Activated naive CD8-positive, alpha-beta T cell treated with anti-CD3 and anti-CD28 coated beads for 36 hours (primary cell): ENCODE data around the gene DDX10. TPM values are rescaled to one million over a fixed set of nuclear protein-coding genes. Genes with fewer than 3 reads are reported as not detected.

Experiments
- DNase-seq: peaks from one replicate; pipeline ENCODE4 v3.0.0; 2021
- H3K27ac Mint-ChIP-seq: one replicate; pipeline ENCODE4 v1.8.0; 2022; ENCODE audit warnings: mild to moderate bottlenecking, moderate library complexity, mixed read lengths
- H3K27me3 Mint-ChIP-seq: one replicate; pipeline ENCODE4 v1.8.0; 2022; ENCODE audit warnings: mild to moderate bottlenecking, mixed read lengths
- H3K36me3 Mint-ChIP-seq: one replicate; pipeline ENCODE4 v1.8.0; 2021; ENCODE audit warnings: mild to moderate bottlenecking, mixed read lengths
- H3K4me1 Mint-ChIP-seq: one replicate; pipeline ENCODE4 v1.8.0; 2021; ENCODE audit warnings: mixed read lengths
- H3K4me3 Mint-ChIP-seq: one replicate; pipeline ENCODE4 v1.8.0; 2022; ENCODE audit warnings: mild to moderate bottlenecking, moderate library complexity, mixed read lengths
- H3K9me3 Mint-ChIP-seq: one replicate; pipeline ENCODE4 v1.8.0; 2022; ENCODE audit warnings: mixed read lengths
- total RNA-seq, 2 experiments: library from RNA; stranded (reverse); gene quantifications; one replicate each; pipeline ENCODE4 v1.2.3, GENCODE V29; 2021

The DDX10 gene
- total RNA-seq, 2 experiments from 2014 or later, result 55.7 to 56.0 TPM

DNA sequence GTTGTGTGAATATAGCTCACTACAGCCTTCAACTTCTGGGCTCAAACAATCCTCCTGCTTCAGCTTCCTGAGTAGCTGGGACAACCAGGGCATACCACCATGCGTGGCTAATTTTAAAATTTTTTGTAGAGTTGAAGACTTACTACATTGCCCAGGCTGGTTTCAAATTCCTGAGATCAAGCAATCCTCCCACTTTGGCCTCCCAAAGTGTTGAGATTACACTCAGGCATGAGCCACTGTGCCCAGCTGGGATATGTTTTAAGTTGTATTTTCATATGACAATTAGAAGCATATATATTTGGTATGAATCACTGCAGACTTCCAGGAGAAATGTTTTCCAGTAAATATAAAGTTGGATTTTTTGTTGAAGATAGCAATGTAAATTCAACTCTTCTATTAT, 15.4 kb downstream of the DDX10 start:
- no peak for DNase-seq
- Mint-ChIP-seq H3K4me3 (no peak overlapping the region), H3K27ac (no peak overlapping the region), H3K4me1 (peaks cover 10% of the 10 kb centered on the region), H3K36me3 (peaks cover 38% of the 10 kb centered on the region), H3K27me3 (no peaks in the 10 kb centered on the region), H3K9me3 (no peaks in the 10 kb centered on the region)

GRCh38 chr11:108685419-108686130, 20.7 kb downstream of the DDX10 start:
- Mint-ChIP-seq H3K4me1 (peaks cover 10% of the 10 kb centered on the region), H3K27ac (no peak overlapping the region), H3K9me3 (no peaks in the 10 kb centered on the region), H3K36me3 (peaks cover 46% of the 10 kb centered on the region), H3K4me3 (no peak overlapping the region), H3K27me3 (no peaks in the 10 kb centered on the region)
- no peak for DNase-seq

DNA sequence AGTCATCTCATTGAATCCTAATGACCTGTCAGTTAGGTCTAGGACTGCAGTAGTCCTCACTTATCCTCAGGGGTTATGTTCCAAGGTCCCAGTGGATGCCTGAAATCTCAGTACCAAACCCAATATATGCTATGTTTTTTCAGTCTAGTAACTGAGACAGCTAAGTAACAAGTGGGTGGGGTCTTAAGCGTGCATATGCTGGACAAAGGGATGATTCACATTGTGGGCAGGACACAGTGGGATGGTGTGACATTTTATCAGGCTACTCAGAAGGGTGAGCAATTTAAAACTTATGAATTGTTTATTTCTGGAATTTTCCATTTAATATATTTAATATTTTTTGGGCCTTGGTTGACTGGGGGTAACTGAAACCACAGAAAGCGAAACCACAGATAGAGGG, 29.0 kb downstream of the DDX10 start:
- Mint-ChIP-seq H3K4me3 (no peak overlapping the region), H3K27me3 (no peaks in the 10 kb centered on the region), H3K9me3 (no peaks in the 10 kb centered on the region), H3K4me1 (peaks cover 5% of the 10 kb centered on the region), H3K27ac (no peak overlapping the region), H3K36me3 (peaks cover 21% of the 10 kb centered on the region)
- DNase-seq, result no peak

DNA sequence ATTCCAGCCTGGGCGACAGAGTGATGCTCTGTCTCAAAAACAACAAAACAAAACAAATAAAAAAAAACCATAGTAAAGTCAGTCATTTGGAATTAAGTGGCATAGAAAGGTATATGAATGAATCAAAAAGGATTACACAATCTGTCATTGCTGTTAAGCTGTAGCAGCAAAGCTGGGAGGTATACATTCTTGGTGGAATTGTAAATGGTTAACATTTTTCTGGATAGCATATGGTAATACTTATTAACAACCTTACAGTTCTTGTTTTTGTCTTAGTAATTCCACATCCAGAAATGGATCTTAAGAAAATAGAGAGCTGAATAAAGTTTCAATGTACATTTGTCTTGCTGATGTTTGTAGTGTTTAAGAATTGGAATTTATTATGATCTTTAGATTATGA, 30.0 kb downstream of the DDX10 start:
- DNase-seq, result no peak
- no peak overlapping the region for H3K27ac Mint-ChIP-seq
- H3K9me3 Mint-ChIP-seq, result no peaks in the 10 kb centered on the region
- no peaks in the 10 kb centered on the region for H3K27me3 Mint-ChIP-seq
- peaks cover 5% of the 10 kb centered on the region for H3K4me1 Mint-ChIP-seq
- peaks cover 17% of the 10 kb centered on the region for H3K36me3 Mint-ChIP-seq
- H3K4me3 Mint-ChIP-seq, result no peak overlapping the region

DNA sequence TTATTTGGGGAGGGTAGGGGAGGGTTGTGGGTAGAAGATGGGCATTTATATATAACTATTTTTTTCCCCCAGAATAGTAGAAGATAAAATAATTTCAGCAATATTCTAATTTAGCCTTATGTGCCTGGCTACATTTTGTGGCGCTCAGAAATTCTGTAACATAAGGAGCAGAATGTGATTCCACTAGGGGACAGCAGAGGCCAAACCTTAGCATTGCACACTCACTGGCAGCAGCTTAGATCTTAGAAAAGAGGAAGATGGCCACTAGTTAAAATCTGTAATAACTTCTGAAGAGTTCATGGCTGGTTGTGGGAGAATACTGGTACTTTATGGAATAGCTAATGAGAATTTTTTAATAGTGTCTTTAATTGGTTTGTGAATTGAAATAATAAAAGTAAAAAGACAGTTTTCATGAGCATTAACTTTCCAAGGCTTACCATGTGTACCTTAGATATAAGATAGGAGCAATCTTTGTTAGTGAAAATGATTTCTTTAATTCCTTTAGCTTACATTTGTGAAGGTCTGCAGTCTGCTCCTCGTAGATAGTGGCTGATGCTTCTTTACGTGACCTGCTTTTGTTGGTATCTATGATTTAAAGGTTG, 33.1 kb downstream of the DDX10 start:
- DNase-seq, result peak; percentile 29
- Mint-ChIP-seq H3K9me3 (no peaks in the 10 kb centered on the region), H3K4me1 (peaks cover 5% of the 10 kb centered on the region), H3K4me3 (no peak overlapping the region), H3K27me3 (no peaks in the 10 kb centered on the region), H3K27ac (no peak overlapping the region), H3K36me3 (peaks cover 27% of the 10 kb centered on the region)

GRCh38 chr11:108698844-108699642, 34.2 kb downstream of the DDX10 start:
- no peak overlapping the region for H3K4me3 Mint-ChIP-seq
- no peaks in the 10 kb centered on the region for H3K9me3 Mint-ChIP-seq
- H3K36me3 Mint-ChIP-seq, result peaks cover 31% of the 10 kb centered on the region
- DNase-seq, result no peak
- no peaks in the 10 kb centered on the region for H3K27me3 Mint-ChIP-seq
- H3K27ac Mint-ChIP-seq, result peak overlapping the region; percentile 25
- peaks cover 2% of the 10 kb centered on the region for H3K4me1 Mint-ChIP-seq

DNA sequence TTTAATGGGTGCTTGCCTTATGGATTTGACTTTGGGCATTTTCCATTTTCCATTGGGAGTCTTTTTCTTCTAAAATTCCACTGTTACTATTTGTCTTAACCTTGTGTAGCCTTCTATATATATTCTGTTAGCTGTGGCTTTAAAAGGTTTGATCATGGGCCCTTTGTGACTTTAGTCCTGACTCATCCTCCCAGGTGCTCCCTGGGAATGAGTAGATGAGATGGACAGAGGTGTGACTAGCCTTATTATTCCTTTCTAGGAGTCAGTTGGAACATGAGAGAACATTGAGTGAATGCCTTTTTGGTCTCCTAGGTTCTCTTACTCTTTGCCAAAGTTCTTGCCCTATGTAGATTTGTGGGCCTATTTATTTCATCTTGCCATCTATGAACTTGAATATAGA, 39.0 kb downstream of the DDX10 start:
- H3K36me3 Mint-ChIP-seq, result peaks cover 67% of the 10 kb centered on the region
- H3K4me3 Mint-ChIP-seq, result no peak overlapping the region
- no peak for DNase-seq
- no peak overlapping the region for H3K27ac Mint-ChIP-seq
- H3K27me3 Mint-ChIP-seq, result no peaks in the 10 kb centered on the region
- peaks cover 2% of the 10 kb centered on the region for H3K4me1 Mint-ChIP-seq
- H3K9me3 Mint-ChIP-seq, result peaks cover 10% of the 10 kb centered on the region

- Mint-ChIP-seq H3K4me1 (peaks cover 4% of the 10 kb centered on the region), H3K36me3 (peaks cover 75% of the 10 kb centered on the region), H3K27me3 (no peaks in the 10 kb centered on the region)
These were observed 40.2 kb downstream of the DDX10 start for GRCh38 chr11:108705061-108705460.

DNA sequence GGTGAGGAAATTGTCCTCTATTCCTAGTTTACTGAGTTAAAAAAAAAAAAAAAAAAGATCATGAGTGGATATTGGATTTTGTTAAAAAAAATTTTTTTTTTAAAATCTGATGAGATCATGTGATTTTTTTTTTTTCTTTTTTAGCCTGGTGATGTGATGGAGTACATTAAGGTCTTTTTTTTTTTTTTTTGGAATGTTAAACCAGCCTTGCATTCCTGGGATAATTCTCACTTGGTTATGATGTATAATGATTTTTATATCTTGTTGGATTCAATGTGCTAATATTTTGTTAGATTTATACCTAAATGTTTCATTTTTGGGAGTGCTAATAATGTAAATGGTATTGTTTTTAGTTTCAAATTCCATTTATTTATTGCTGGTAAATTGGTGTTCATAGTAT, 43.3 kb downstream of the DDX10 start:
- Mint-ChIP-seq H3K4me1 (peaks cover 11% of the 10 kb centered on the region), H3K27ac (no peak overlapping the region), H3K4me3 (no peak overlapping the region), H3K9me3 (peaks cover 19% of the 10 kb centered on the region), H3K36me3 (peaks cover 92% of the 10 kb centered on the region), H3K27me3 (no peaks in the 10 kb centered on the region)
- DNase-seq, result no peak

More at GRCh38 chr11:108705061-108705460, 40.2 kb downstream of the DDX10 start:
- Mint-ChIP-seq H3K9me3 (peaks cover 17% of the 10 kb centered on the region), H3K27ac (no peak overlapping the region), H3K4me3 (no peak overlapping the region)
- no peak for DNase-seq

GRCh38 chr11:108709741-108710140, 44.9 kb downstream of the DDX10 start:
- DNase-seq, result no peak
- Mint-ChIP-seq H3K4me1 (peaks cover 18% of the 10 kb centered on the region), H3K27ac (no peak overlapping the region), H3K4me3 (no peak overlapping the region), H3K9me3 (peaks cover 19% of the 10 kb centered on the region), H3K27me3 (no peaks in the 10 kb centered on the region), H3K36me3 (peaks cover 89% of the 10 kb centered on the region)

GRCh38 chr11:108713076-108713790, 48.4 kb downstream of the DDX10 start:
- Mint-ChIP-seq H3K27me3 (no peaks in the 10 kb centered on the region), H3K4me1 (peaks cover 18% of the 10 kb centered on the region), H3K36me3 (peaks cover 77% of the 10 kb centered on the region), H3K27ac (peak overlapping the region; percentile 44), H3K4me3 (no peak overlapping the region), H3K9me3 (peaks cover 11% of the 10 kb centered on the region)
- DNase-seq, result no peak

DNA sequence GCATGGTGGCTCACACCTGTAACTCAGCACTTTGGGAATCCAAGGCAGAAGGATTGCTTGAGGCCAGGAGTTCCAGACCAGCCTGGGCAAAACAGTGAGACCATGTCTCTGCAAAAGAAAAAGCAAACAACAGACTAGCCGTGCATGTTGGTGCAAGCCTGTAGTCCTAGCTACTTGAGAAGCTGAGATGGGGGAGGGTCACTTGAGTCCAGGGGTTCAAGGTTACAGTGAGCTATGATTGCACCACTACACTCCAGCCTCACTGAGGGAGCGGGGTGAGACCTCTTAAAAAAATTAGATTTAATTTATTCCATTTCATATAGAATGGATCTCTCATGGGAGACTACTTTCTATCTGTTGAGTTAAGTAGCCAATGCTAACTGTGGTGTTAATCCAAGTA, 50.4 kb downstream of the DDX10 start:
- Mint-ChIP-seq H3K27ac (no peak overlapping the region), H3K4me3 (no peak overlapping the region), H3K9me3 (peaks cover 2% of the 10 kb centered on the region), H3K4me1 (peaks cover 16% of the 10 kb centered on the region), H3K36me3 (peaks cover 70% of the 10 kb centered on the region), H3K27me3 (no peaks in the 10 kb centered on the region)
- DNase-seq, result no peak

GRCh38 chr11:108718466-108718865, 53.6 kb downstream of the DDX10 start:
- peaks cover 7% of the 10 kb centered on the region for H3K4me1 Mint-ChIP-seq
- peaks cover 63% of the 10 kb centered on the region for H3K36me3 Mint-ChIP-seq
- H3K27me3 Mint-ChIP-seq, result no peaks in the 10 kb centered on the region
- no peak overlapping the region for H3K4me3 Mint-ChIP-seq
- no peak overlapping the region for H3K27ac Mint-ChIP-seq
- DNase-seq, result no peak
- H3K9me3 Mint-ChIP-seq, result no peaks in the 10 kb centered on the region

DNA sequence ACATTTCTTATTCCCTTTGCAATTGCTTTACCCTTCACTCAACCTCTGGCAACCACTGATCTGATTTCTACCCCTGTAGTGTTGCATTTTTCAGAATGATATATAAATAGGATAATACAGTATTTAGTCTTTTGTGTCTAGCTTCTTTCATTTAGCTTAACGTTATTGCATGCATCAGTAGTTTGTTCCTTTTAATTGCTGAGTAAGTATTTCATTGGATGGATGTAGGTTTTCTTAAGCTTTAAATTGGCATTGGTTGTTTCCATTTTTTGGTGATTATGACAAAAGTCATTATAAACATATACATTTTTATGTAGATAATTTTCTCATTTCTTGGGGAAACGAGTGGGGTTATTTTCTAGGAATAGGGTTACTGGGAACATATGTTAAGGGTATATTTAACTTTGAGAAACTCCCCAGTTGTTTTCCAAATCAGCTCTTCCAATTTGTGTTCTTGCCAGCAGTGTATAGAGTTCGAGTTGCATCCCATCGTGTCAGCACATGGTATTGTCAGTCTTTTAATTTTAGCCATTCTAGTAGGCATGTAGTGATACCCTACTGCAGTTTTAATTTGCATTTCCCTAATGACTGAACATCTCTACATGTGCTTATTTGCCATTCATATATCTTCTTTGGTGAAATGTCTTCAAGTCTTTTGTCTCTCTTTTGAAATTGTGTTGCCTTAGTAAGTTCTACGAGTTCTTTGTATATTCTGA, 60.3 kb downstream of the DDX10 start:
- H3K4me3 Mint-ChIP-seq, result no peak overlapping the region
- DNase-seq, result no peak
- peaks cover 61% of the 10 kb centered on the region for H3K36me3 Mint-ChIP-seq
- H3K9me3 Mint-ChIP-seq, result peaks cover 4% of the 10 kb centered on the region
- no peak overlapping the region for H3K27ac Mint-ChIP-seq
- no peaks in the 10 kb centered on the region for H3K27me3 Mint-ChIP-seq
- H3K4me1 Mint-ChIP-seq, result peaks cover 29% of the 10 kb centered on the region
